Neuronal stem cell (in vitro differentiated cells): ENCODE results near the gene ZBTB45.

Experiments
- DNase-seq: peaks from one replicate; pipeline ENCODE4 v3.0.0-alpha.2; 2013; ENCODE audit warnings: low spot score
- H2AFZ ChIP-seq: one replicate; pipeline ENCODE4 v1.6.1; 2013; ENCODE audit warnings: mild to moderate bottlenecking, low read length, inconsistent platforms
- H2AK5ac ChIP-seq: 2 replicates; pipeline ENCODE4 v1.6.1; 2013; ENCODE audit warnings: low read depth, mild to moderate bottlenecking, inconsistent platforms, low read length, moderate library complexity, mixed read lengths
- H2BK120ac ChIP-seq: 2 replicates; pipeline ENCODE4 v1.6.1; 2013; ENCODE audit warnings: low read depth, mild to moderate bottlenecking, inconsistent platforms, low read length, moderate library complexity, mixed read lengths
- H2BK12ac ChIP-seq: one replicate; pipeline ENCODE4 v1.6.1; 2013; ENCODE audit warnings: low read length, inconsistent platforms
- H2BK15ac ChIP-seq: 2 replicates; pipeline ENCODE4 v1.6.1; 2013; ENCODE audit warnings: mild to moderate bottlenecking, low read length, inconsistent platforms, mixed read lengths
- H2BK5ac ChIP-seq: one replicate; pipeline ENCODE4 v1.6.1; 2013; ENCODE audit warnings: inconsistent platforms, mild to moderate bottlenecking, low read length, moderate library complexity
- H3K14ac ChIP-seq: one replicate; pipeline ENCODE4 v1.6.1; 2013; ENCODE audit warnings: low read length, inconsistent platforms
- H3K18ac ChIP-seq: 2 replicates; pipeline ENCODE4 v1.6.1; 2013; ENCODE audit warnings: low read length, inconsistent platforms
- H3K23ac ChIP-seq: 2 replicates; pipeline ENCODE4 v1.6.1; 2013; ENCODE audit warnings: low read depth, mild to moderate bottlenecking, mixed read lengths, low read length, inconsistent platforms; ENCODE audit not compliant: poor library complexity
- H3K27ac ChIP-seq: replicated peaks from 3 replicates; pipeline ENCODE4 v1.5.1; 2013; ENCODE audit warnings: low read length, inconsistent platforms
- H3K27me3 ChIP-seq, 3 experiments: 2 replicates each; pipeline ENCODE4 v1.6.1; 2013; ENCODE audit warnings: low read length in 3 of 3, mild to moderate bottlenecking in 2 of 3, inconsistent platforms in 1 of 3, low read depth in 1 of 3, mixed read lengths in 1 of 3, moderate library complexity in 1 of 3; ENCODE audit not compliant: control insufficient read depth in 3 of 3, insufficient read depth in 3 of 3
- H3K36me3 ChIP-seq, 2 donors: replicated peaks in 1 of 2; 2 replicates each; pipeline ENCODE4 v1.6.1; 2013; ENCODE audit warnings: low read length in 2 of 2; ENCODE audit not compliant: control insufficient read depth in 2 of 2, insufficient read depth in 2 of 2
- H3K4ac ChIP-seq: 2 replicates; pipeline ENCODE4 v1.6.1; 2013; ENCODE audit warnings: inconsistent platforms, mild to moderate bottlenecking, low read length, moderate library complexity
- H3K4me1 ChIP-seq, 2 donors: 1 replicate in 1 of 2; 2 replicates in 1 of 2; pipeline ENCODE4 v1.6.1; 2013; ENCODE audit warnings: low read length in 2 of 2, low read depth in 1 of 2; ENCODE audit not compliant: control insufficient read depth in 2 of 2, insufficient read depth in 1 of 2
- H3K4me2 ChIP-seq: one replicate; pipeline ENCODE4 v1.6.1; 2013; ENCODE audit warnings: mild to moderate bottlenecking, low read length, inconsistent platforms; ENCODE audit not compliant: insufficient read depth, poor library complexity, severe bottlenecking
- H3K4me3 ChIP-seq, 2 donors: 2 replicates each; pipeline ENCODE4 v1.5.1; 2013; ENCODE audit warnings: low read length in 2 of 2, mild to moderate bottlenecking in 2 of 2, inconsistent platforms in 1 of 2, moderate library complexity in 1 of 2
- H3K79me1 ChIP-seq: one replicate; pipeline ENCODE4 v1.6.1; 2013; ENCODE audit warnings: low read depth, mild to moderate bottlenecking, inconsistent platforms, low read length, moderate library complexity
- H3K9ac ChIP-seq: one replicate; pipeline ENCODE4 v1.6.1; 2013; ENCODE audit warnings: mild to moderate bottlenecking, low read depth, low read length, inconsistent platforms; ENCODE audit not compliant: poor library complexity
- H3K9me3 ChIP-seq, 2 donors: replicated peaks in 1 of 2; 2 replicates each; pipeline versions ENCODE3 to v1.6.1; 2013; ENCODE audit warnings: low read length in 2 of 2, mild to moderate bottlenecking in 2 of 2, inconsistent platforms in 1 of 2, low read depth in 1 of 2, mixed read lengths in 1 of 2, moderate library complexity in 1 of 2; ENCODE audit not compliant: control insufficient read depth in 2 of 2, insufficient read depth in 1 of 2
- H4K8ac ChIP-seq: one replicate; pipeline ENCODE4 v1.6.1; 2013; ENCODE audit warnings: low read depth, mild to moderate bottlenecking, inconsistent platforms, low read length, moderate library complexity
- H4K91ac ChIP-seq: one replicate; pipeline ENCODE4 v1.6.1; 2013; ENCODE audit warnings: low read length, low read depth, mild to moderate bottlenecking, inconsistent platforms; ENCODE audit not compliant: poor library complexity
- WGBS, 2 donors: extraction: QIAGEN DNeasy Blood & Tissue Kit; methylation state at CpG; one replicate each; pipeline ENCODE4 v1.1.7; 2013; ENCODE audit warnings: missing lambda C conversion rate in 2 of 2, mixed read lengths in 1 of 2; ENCODE audit not compliant: insufficient read length in 2 of 2, insufficient replicate concordance in 1 of 2; ENCODE audit errors: extremely low coverage in 2 of 2; 5-methylcytosine and 5-hydroxymethylcytosine counted together

ZBTB45 gene

DNA sequence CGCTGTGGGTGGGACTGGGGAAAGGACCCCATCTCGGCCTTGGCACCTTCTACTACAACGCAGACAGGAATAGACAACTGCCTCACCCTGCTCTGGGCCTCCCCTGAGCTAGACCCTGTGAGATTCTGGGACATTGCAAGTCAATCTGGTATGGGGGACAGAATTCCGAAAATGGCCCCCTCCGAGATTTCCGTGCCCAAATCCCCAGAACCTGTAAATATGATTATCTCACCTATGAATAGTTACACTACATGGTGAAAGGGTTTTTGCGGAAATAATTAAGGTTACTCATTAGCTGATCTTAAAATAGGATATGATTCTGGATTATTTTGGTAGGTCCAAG is 618 bp upstream of the ZBTB45 start:
- Histone ChIP-seq H2BK120ac (peak overlapping the region; percentile 44), H2BK12ac (no peak overlapping the region), H4K8ac (no peak overlapping the region), H3K36me3 (peaks cover 19 to 23% of the 10 kb centered on the region in 2 donors), H3K4ac (no peak overlapping the region), H3K27me3 (peaks cover 0 to 4% (median 0%) of the 10 kb centered on the region in 3 experiments), H2BK5ac (peak overlapping the region; percentile 93), H3K18ac (peak overlapping the region; percentile 99), H3K4me3 (peak overlapping the region; percentile 53 to 89), H2AK5ac (peak overlapping the region; percentile 32), H3K23ac (peak overlapping the region; percentile 98), H3K79me1 (peaks cover 14% of the 10 kb centered on the region), H3K4me1 (peaks cover 9 to 11% of the 10 kb centered on the region in 2 donors), H3K9me3 (no peaks in the 10 kb centered on the region), H2BK15ac (no peak overlapping the region), H3K27ac (peak overlapping the region; percentile 94), H4K91ac (no peak overlapping the region), H3K4me2 (peak overlapping the region; percentile 85), H2AFZ (peak overlapping the region; percentile 90), H3K9ac (peak overlapping the region; percentile 99), H3K14ac (no peak overlapping the region)
- WGBS, 2 donors, result no CpG with 5 or more reads among the region's 7 CpGs
- DNase-seq, result no peak

DNA sequence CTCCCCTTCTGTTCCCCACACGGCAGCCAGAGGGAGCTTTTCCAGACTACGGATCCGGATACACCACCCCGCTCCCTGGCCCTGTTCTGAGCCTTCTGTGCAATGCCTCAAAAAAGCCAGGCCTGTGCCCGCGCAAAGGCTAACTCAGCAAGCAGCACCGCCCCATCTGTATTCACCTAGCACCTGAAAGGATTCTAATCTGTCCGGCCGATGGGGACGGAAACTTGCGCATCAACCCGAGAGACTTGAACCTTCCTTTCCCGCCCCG is 589 bp downstream of the ZBTB45 start:
- H3K4ac ChIP-seq, result peak overlapping the region; percentile 99
- peaks cover 9 to 15% of the 10 kb centered on the region in 2 donors for H3K4me1 ChIP-seq
- peak overlapping the region; percentile 99 for H2AK5ac ChIP-seq
- peak overlapping the region; percentile 75 for H2BK15ac ChIP-seq
- peak overlapping the region; percentile 93 for H2BK5ac ChIP-seq
- peaks cover 19 to 32% of the 10 kb centered on the region in 2 donors for H3K36me3 ChIP-seq
- peak overlapping the region; percentile 85 for H3K4me2 ChIP-seq
- H2AFZ ChIP-seq, result peak overlapping the region; percentile 90
- peak overlapping the region; percentile 98 for H3K23ac ChIP-seq
- peak overlapping the region; percentile 53 to 89 for H3K4me3 ChIP-seq
- H2BK12ac ChIP-seq, result no peak overlapping the region
- peak overlapping the region; percentile 72 for H2BK120ac ChIP-seq
- peak overlapping the region; percentile 99 for H3K9ac ChIP-seq
- peak overlapping the region; percentile 99 for H3K18ac ChIP-seq
- peaks cover 14% of the 10 kb centered on the region for H3K79me1 ChIP-seq
- peak overlapping the region; percentile 47 for H3K14ac ChIP-seq
- no peak overlapping the region for H4K8ac ChIP-seq
- no CpG with 5 or more reads among the region's 14 CpGs for WGBS, 2 donors
- peak overlapping the region; percentile 85 for H4K91ac ChIP-seq
- no peaks in the 10 kb centered on the region for H3K27me3 ChIP-seq
- H3K9me3 ChIP-seq, result no peaks in the 10 kb centered on the region
- DNase-seq, result peak; percentile 71
- H3K27ac ChIP-seq, result peak overlapping the region; percentile 94

DNA sequence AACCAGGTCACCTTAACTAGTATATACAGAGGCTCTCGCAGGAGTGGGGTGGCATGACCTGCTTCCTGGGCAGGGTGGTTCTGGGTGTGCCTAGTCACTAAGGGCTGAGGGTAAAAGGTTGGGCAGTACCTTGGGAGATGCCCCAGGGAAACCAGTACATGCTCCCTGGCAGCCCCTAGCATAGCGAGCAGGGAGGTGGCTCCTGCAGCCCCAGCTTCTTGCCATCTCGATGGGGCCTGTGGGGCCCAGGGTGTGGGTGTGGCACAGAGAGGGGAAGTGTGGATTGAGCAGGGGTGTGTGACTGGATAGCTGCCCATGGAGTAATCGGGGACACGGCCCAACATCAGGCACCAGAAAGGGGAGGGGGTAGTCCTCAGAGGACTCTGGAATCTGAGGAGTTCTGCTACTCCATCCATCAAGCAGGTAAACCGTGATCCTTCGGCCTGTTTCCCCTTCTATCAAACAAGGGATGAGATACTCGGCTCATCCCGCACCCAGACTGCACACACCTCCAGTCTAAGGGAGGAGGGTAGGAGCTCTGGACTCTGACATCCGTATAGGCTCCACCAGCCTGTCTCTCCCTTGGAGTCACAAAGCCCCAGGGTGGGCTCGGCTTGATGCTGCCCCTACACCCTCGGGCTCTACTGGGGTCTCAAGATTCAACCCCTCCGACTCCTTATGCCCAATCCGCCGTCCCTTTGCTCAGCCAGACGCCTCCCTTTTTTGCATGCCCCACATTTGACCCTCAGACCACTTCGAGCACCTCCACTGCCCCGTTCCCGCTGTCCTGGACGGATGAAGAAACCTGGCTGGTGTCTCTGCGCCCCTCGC is 1.1 kb downstream of the ZBTB45 start:
- Histone ChIP-seq H3K79me1 (peaks cover 14% of the 10 kb centered on the region), H2AK5ac (peak overlapping the region; percentile 99), H2BK15ac (no peak overlapping the region), H2BK12ac (no peak overlapping the region), H3K36me3 (peaks cover 19 to 37% of the 10 kb centered on the region in 2 donors), H3K4me2 (peak overlapping the region; percentile 85), H3K27ac (peak overlapping the region; percentile 94), H3K27me3 (no peaks in the 10 kb centered on the region), H3K4me3 (peak overlapping the region; percentile 53 to 89), H4K8ac (no peak overlapping the region), H3K14ac (peak overlapping the region; percentile 85), H2BK5ac (peak overlapping the region; percentile 93), H3K18ac (peak overlapping the region; percentile 84), H3K4ac (peak overlapping the region; percentile 99), H3K9ac (peak overlapping the region; percentile 71), H3K9me3 (no peaks in the 10 kb centered on the region), H3K4me1 (peaks cover 9 to 17% of the 10 kb centered on the region in 2 donors), H3K23ac (peak overlapping the region; percentile 98), H2BK120ac (no peak overlapping the region), H4K91ac (no peak overlapping the region), H2AFZ (peak overlapping the region; percentile 90)
- no CpG with 5 or more reads among the region's 22 CpGs for WGBS, 2 donors
- no peak for DNase-seq

DNA sequence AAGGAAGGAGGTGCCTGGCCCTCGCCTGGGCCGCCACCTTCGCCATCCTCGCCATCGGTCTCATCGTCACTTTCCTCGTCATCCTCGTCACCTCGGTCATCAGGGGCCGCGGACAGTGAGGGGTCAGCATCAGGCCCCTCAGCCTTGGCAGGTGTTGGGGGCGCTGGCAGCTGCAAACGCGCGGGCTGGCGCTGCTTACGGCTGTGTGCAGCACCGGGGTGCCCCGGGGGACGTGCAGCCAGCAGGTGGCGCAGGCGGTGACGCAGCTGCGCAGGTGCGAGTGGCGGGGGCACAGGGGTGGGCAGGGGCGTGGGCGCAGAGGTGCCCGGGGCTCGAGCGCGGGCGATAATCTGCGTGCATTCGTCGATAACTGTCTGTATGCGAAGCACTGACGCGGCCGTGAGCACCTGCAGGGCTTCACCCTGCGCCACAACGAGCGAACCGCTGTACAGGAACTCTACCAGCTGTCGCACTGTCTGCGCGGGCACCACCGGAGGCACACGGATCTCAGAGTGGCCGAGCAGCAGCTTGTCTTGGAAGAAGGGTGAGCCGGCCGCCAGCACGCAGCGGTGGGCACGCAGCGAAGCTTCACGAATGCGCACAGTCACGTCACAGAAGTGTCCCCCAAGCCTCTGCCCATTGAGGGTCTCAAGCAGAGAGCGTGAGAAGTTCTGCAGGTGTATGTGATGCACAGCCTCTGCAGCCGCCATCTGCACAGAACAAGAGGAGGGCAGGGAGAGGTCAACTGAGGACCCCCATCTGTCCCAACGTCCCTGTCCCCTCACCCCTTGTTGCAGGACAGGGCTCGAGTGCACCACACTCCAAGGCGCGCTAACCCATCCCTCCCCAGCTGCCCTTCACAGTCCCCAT is 2.4 kb downstream of the ZBTB45 start:
- Histone ChIP-seq H3K4ac (no peak overlapping the region), H3K9ac (peak overlapping the region; percentile 21), H3K36me3 (peaks cover 24 to 43% of the 10 kb centered on the region in 2 donors), H3K14ac (peak overlapping the region; percentile 8), H3K27me3 (no peaks in the 10 kb centered on the region), H2BK12ac (no peak overlapping the region), H3K4me2 (no peak overlapping the region), H4K91ac (no peak overlapping the region), H3K18ac (no peak overlapping the region), H2AFZ (no peak overlapping the region), H2BK5ac (no peak overlapping the region), H3K27ac (no peak overlapping the region), H2BK120ac (no peak overlapping the region), H3K4me3 (peak overlapping the region; percentile 12 to 27), H2BK15ac (no peak overlapping the region), H3K23ac (peak overlapping the region; percentile 63), H3K79me1 (peaks cover 14% of the 10 kb centered on the region), H3K4me1 (peaks cover 9 to 17% of the 10 kb centered on the region in 2 donors), H4K8ac (no peak overlapping the region), H2AK5ac (peak overlapping the region; percentile 54), H3K9me3 (no peaks in the 10 kb centered on the region)
- no peak for DNase-seq
- no CpG with 5 or more reads among the region's 65 CpGs for WGBS, 2 donors
